MM.1S (cell line): ENCODE measurements around the gene KCTD17.

Experiments used
- DNase-seq: peaks from one replicate; pipeline ENCODE4 v3.0.0-alpha.2; 2015
- H2AFZ ChIP-seq: fragments of 300-600 bp; sonication (generic); 2 replicates; pipeline ENCODE4 v1.6.0; 2016; ENCODE audit warnings: antibody characterized with exemption, low read length
- H3F3A ChIP-seq: fragments of 300-600 bp; sonication (generic); 2 replicates; pipeline ENCODE4 v1.6.1; 2016; ENCODE audit warnings: mild to moderate bottlenecking, antibody characterized with exemption, low read length, moderate library complexity, mixed read lengths; ENCODE audit not compliant: insufficient read depth
- H3K27ac ChIP-seq: fragments of 300-600 bp; sonication (generic); 2 replicates; pipeline ENCODE4 v1.5.1; 2016; ENCODE audit warnings: mild to moderate bottlenecking, low read length
- H3K27me3 ChIP-seq: fragments of 300-600 bp; sonication (generic); replicated peaks from 2 replicates; pipeline ENCODE4 v1.6.0; 2016; ENCODE audit warnings: low read length; ENCODE audit not compliant: insufficient read depth
- H3K36me3 ChIP-seq: fragments of 300-600 bp; sonication (generic); replicated peaks from 2 replicates; pipeline ENCODE4 v1.6.1; 2016; ENCODE audit warnings: mild to moderate bottlenecking, low read length, mixed read lengths; ENCODE audit not compliant: insufficient read depth
- H3K4me1 ChIP-seq: fragments of 300-600 bp; sonication (generic); 2 replicates; pipeline ENCODE4 v1.6.1; 2016; ENCODE audit warnings: low read length, mixed read lengths
- H3K4me2 ChIP-seq: fragments of 300-600 bp; sonication (generic); 2 replicates; pipeline ENCODE4 v1.6.0; 2016; ENCODE audit warnings: low read depth, low read length
- H3K4me3 ChIP-seq: fragments of 300-600 bp; sonication (generic); 2 replicates; pipeline ENCODE4 v1.5.1; 2016; ENCODE audit warnings: low read length, mixed read lengths
- H3K79me2 ChIP-seq: fragments of 300-600 bp; sonication (generic); 2 replicates; pipeline ENCODE4 v1.6.1; 2016; ENCODE audit warnings: mixed run types, low read length, mixed read lengths
- H3K9ac ChIP-seq: fragments of 300-600 bp; sonication (generic); 2 replicates; pipeline ENCODE4 v1.6.1; 2016; ENCODE audit warnings: low read length, mixed read lengths
- H3K9me2 ChIP-seq: fragments of 300-600 bp; sonication (generic); replicated peaks from 2 replicates; pipeline ENCODE4 v1.6.1; 2016; ENCODE audit warnings: mild to moderate bottlenecking, low read length, mixed read lengths; ENCODE audit not compliant: insufficient read depth
- H3K9me3 ChIP-seq: fragments of 300-600 bp; sonication (generic); replicated peaks from 2 replicates; pipeline ENCODE4 v1.6.1; 2016; ENCODE audit warnings: mild to moderate bottlenecking, low read length, mixed read lengths; ENCODE audit not compliant: insufficient read depth
- H4K20me1 ChIP-seq: fragments of 300-600 bp; sonication (generic); 2 replicates; pipeline ENCODE4 v1.6.1; 2016; ENCODE audit warnings: mild to moderate bottlenecking, low read length, moderate library complexity, mixed read lengths; ENCODE audit not compliant: insufficient read depth
- EZH2 ChIP-seq: fragments of 300-600 bp; sonication (generic); optimal IDR thresholded peaks from 2 replicates; pipeline ENCODE3; 2017; ENCODE audit warnings: low read depth, mild to moderate bottlenecking, antibody characterized with exemption, low read length, mixed read lengths
- EZH2phosphoT487 ChIP-seq: fragments of 300-600 bp; sonication (generic); IDR thresholded peaks from 2 replicates; pipeline ENCODE4 v1.6.1; 2018; ENCODE audit warnings: antibody characterized with exemption, low read length
- TF ChIP-seq, protein P1 (sequence below): fragments of 300-600 bp; sonication (generic); IDR thresholded peaks from 2 replicates; pipeline ENCODE4 v1.5.1; 2016; ENCODE audit warnings: antibody characterized with exemption, low read length, mixed read lengths

Gene KCTD17

DNA sequence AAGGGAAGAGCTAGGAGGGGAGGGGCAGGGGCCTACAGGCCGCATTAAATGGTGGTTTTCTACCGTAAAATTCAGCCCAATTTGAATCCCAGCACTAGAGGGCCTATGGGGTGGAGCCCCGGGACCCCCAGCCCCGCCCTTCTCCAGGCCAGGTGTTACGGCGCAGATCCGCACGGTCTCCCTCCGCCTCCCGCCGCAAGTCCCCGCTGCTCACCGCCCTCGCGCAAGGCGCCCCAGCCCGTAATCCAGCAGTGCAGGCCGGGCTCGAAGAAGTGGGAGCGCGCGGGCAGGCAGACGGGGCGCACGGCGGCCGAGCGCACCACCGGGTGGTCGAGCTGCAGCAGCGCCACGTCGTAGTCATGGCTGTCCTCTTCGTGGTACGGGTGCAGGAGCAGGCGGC lies 17.3 kb downstream of the KCTD17 start:
- no peaks in the 10 kb centered on the region for H3K9me2 ChIP-seq
- no peaks in the 10 kb centered on the region for H3F3A ChIP-seq
- no peaks in the 10 kb centered on the region for H3K9me3 ChIP-seq
- no peak overlapping the region for H3K4me2 ChIP-seq
- H3K4me1 ChIP-seq = no peaks in the 10 kb centered on the region
- no peaks in the 10 kb centered on the region for H3K36me3 ChIP-seq
- H3K27ac ChIP-seq = no peak overlapping the region
- H3K27me3 ChIP-seq = peaks cover 85% of the 10 kb centered on the region
- DNase-seq = no peak
- no peak overlapping the region for H2AFZ ChIP-seq
- H4K20me1 ChIP-seq = no peaks in the 10 kb centered on the region
- no peak for TF ChIP-seq EZH2phosphoT487
- TF ChIP-seq, protein P1, sequence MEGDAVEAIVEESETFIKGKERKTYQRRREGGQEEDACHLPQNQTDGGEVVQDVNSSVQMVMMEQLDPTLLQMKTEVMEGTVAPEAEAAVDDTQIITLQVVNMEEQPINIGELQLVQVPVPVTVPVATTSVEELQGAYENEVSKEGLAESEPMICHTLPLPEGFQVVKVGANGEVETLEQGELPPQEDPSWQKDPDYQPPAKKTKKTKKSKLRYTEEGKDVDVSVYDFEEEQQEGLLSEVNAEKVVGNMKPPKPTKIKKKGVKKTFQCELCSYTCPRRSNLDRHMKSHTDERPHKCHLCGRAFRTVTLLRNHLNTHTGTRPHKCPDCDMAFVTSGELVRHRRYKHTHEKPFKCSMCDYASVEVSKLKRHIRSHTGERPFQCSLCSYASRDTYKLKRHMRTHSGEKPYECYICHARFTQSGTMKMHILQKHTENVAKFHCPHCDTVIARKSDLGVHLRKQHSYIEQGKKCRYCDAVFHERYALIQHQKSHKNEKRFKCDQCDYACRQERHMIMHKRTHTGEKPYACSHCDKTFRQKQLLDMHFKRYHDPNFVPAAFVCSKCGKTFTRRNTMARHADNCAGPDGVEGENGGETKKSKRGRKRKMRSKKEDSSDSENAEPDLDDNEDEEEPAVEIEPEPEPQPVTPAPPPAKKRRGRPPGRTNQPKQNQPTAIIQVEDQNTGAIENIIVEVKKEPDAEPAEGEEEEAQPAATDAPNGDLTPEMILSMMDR = no peak
- no peak for TF ChIP-seq EZH2
- H3K4me3 ChIP-seq = no peak overlapping the region
- H3K79me2 ChIP-seq = no peaks in the 10 kb centered on the region
- H3K9ac ChIP-seq = no peak overlapping the region

DNA sequence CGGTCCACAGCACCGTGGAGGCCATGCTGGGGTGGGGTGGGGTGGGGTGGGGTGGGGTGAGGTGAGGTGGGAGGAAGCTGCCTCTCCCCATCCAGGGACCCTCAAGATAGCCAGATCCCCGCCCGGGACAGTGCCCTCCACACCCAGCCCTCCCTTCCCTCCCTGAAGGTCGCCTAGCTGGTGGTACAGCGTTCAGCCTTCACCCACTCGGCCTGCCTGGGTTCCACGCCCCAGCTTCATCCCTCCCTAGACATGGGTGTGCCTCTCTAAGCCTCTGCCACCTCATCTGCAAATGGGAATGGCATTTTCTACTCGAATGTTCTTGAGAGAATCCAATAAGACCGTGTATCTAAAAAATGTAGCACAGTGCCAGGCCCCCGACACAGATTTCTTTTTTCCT lies 17.8 kb downstream of the KCTD17 start:
- Histone ChIP-seq H3K9ac (no peak overlapping the region), H3F3A (no peaks in the 10 kb centered on the region), H3K9me2 (no peaks in the 10 kb centered on the region), H3K4me3 (no peak overlapping the region), H3K79me2 (no peaks in the 10 kb centered on the region), H3K27me3 (peaks cover 85% of the 10 kb centered on the region), H3K4me2 (no peak overlapping the region), H3K36me3 (no peaks in the 10 kb centered on the region), H4K20me1 (no peaks in the 10 kb centered on the region), H2AFZ (no peak overlapping the region), H3K27ac (no peak overlapping the region), H3K9me3 (no peaks in the 10 kb centered on the region), H3K4me1 (no peaks in the 10 kb centered on the region)
- no peak for DNase-seq
- TF ChIP-seq, protein P1 = no peak
- no peak for TF ChIP-seq EZH2phosphoT487
- no peak for TF ChIP-seq EZH2

DNA sequence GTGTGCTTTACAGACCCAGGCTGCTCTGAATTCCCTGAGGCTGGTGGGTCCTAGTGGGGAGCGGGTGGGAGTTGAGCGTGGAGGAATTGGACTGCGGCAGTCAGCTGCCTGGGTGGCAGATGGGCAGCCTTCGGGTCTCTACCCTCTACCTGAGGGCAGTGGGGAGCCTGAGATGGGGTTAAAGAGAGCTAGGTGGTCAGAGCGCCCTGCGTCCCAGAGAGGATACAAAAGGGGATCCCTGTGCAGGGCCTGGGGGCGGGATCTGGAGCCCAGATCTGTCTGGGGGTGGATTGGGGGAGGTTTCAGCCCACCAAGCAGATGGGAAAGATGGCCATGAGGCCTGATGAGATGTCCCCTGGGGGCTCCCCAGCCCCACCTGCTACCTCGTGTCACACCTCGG lies 18.2 kb downstream of the KCTD17 start:
- H3K4me1 ChIP-seq = no peaks in the 10 kb centered on the region
- peaks cover 85% of the 10 kb centered on the region for H3K27me3 ChIP-seq
- no peak overlapping the region for H3K27ac ChIP-seq
- H2AFZ ChIP-seq = no peak overlapping the region
- no peaks in the 10 kb centered on the region for H3F3A ChIP-seq
- H3K79me2 ChIP-seq = no peaks in the 10 kb centered on the region
- H3K4me2 ChIP-seq = no peak overlapping the region
- TF ChIP-seq, protein P1 = no peak
- TF ChIP-seq EZH2phosphoT487 (no peak), EZH2 (no peak)
- no peaks in the 10 kb centered on the region for H4K20me1 ChIP-seq
- H3K9me2 ChIP-seq = no peaks in the 10 kb centered on the region
- H3K9me3 ChIP-seq = no peaks in the 10 kb centered on the region
- no peaks in the 10 kb centered on the region for H3K36me3 ChIP-seq
- no peak overlapping the region for H3K9ac ChIP-seq
- no peak for DNase-seq
- no peak overlapping the region for H3K4me3 ChIP-seq
